HG03457 (cell line): ENCODE data around the gene TSHZ3.

Experiments
- ATAC-seq: cut with Tn5 transposase; IDR thresholded peaks from one replicate; pipeline ENCODE4 v1.9.1; 2021; ENCODE audit warnings: moderate number of reproducible peaks; ENCODE audit not compliant: unreplicated experiment

Gene TSHZ3

DNA sequence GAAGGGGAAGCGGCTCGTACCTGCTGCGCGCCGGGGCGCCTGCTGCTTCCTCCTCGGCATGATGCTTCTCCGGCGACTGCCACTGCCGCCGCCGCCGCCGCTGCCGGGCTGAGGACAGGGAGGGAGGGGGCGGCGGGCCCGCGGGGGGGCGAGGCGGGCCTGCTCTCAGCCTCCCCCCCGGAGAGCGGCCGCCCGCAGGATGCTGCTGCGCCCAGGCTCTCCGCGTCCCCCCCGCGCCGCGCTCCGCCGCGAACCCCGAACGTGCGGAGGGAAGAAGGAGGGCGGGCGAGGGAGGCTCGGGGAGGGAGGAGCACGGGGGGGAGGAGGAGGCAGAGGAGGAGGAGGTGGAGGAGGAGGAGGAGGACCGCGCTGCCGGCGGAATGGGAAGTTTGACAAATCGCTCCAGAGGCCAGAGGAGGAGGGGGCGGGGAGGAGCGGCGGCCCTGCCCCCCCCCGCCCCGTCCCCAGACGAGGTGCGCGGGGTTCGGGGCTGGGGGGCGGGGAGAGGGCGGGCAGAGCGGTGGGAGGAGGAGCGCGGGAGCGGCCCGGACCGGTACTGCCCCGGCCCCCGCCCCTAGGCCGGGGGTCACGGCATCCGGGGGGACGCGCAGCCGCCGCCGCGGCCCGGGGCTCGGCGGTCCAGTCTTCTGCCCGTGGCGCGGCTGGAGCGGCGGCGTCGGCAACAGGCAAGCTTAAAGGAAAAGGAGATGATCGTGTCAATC, at the start of gene TSHZ3:
Gene TSHZ3 (minus strand): TSS at position 277 of the 722 bp plus-strand sequence. CDS start 217 bp downstream, at position 60.
- ATAC-seq, result no peak

GRCh38 chr19:31397308-31397707, 48.1 kb upstream of the TSHZ3 start:
- ATAC-seq, result no peak

GRCh38 chr19:31392464-31392863, 43.2 kb upstream of the TSHZ3 start:
- ATAC-seq, result no peak

DNA sequence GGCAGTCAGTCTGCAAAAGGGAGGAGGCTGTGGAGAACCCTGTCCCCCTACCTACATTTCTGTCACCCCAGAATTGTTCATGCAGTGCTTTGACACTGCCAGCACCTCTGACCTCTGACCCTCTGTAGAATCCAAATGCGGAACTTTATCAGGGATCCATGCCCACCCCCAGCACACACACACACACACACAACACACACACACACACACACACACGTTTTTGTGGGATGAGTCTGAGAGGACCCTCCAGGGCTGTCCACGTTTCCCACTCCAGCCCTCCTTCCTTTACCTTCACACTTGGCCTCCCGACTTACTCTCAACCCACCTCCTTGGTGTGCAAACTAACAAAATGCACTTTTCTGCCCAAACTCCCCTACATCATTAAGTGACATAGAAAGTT, 42.3 kb upstream of the TSHZ3 start:
- ATAC-seq, result no peak

GRCh38 chr19:31390711-31391110, 41.5 kb upstream of the TSHZ3 start:
- no peak for ATAC-seq

- ATAC-seq, result no peak
Measured at GRCh38 chr19:31389874-31390273, 40.6 kb upstream of the TSHZ3 start.

GRCh38 chr19:31387717-31388301, 38.6 kb upstream of the TSHZ3 start:
- ATAC-seq, result no peak

- no peak for ATAC-seq
Measured at GRCh38 chr19:31386806-31387205, 37.6 kb upstream of the TSHZ3 start.

DNA sequence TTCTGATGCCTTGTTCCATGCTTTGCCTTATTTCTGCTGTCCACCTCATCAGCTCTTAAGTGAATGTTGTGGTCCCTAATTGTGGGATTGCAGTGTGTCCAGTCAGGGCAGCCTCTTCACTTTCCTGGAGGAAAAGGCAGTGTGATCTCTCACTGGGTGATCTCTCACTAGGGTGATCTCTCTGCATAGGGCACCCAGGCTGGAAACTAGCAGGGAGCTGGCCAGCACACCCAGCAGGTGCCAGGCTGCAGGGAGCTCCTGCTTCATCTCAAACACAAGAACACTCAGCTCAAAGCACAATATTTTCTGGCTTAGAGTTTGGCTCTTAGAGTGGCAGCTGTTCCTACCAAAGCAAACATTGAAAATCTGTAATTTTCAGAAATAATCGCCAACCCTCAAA, 36.5 kb upstream of the TSHZ3 start:
- ATAC-seq, result no peak

GRCh38 chr19:31383553-31383952, 34.3 kb upstream of the TSHZ3 start:
- no peak for ATAC-seq

DNA sequence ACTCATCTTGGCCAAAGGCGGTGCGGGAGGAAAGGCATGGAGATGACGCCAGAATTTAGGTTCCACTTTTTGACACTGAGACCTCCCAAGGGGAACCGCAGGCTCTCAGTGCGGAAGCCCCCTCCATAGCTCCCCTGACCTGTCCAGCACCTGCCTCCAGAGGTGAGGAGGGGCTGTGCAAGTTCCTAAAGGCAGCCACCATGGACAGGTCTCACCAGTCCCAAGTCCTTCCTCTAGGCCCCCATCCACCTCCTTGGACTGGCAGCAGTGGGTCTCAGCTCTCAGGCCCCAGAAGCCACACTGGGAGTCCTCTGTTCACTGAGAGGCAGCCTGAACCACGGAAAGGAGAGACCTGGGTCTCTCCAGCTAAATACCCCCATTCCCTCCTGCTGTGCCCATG, 31.6 kb upstream of the TSHZ3 start:
- no peak for ATAC-seq

GRCh38 chr19:31378404-31378803, 29.2 kb upstream of the TSHZ3 start:
- no peak for ATAC-seq

DNA sequence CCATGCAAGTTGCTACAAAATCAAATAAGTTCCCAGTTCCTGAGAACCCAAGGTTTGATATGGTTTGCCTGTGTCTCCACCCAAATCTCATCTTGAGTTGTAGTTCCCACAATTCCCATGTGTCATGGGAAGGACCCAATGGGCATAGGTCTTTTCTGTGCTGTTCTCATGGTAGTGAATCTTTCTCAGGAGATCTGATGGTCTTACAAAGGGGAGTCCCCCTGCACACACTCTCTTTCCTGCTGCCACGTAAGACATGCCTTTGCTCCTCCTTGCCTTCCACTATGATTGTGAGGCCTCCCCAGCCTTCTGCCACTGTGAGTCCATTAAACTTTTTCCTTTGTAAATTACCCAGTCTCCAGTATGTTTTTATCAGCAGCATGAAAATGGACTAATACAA, 28.5 kb upstream of the TSHZ3 start:
- ATAC-seq, result no peak

GRCh38 chr19:31372246-31372781, 23.1 kb upstream of the TSHZ3 start:
- ATAC-seq, result no peak

DNA sequence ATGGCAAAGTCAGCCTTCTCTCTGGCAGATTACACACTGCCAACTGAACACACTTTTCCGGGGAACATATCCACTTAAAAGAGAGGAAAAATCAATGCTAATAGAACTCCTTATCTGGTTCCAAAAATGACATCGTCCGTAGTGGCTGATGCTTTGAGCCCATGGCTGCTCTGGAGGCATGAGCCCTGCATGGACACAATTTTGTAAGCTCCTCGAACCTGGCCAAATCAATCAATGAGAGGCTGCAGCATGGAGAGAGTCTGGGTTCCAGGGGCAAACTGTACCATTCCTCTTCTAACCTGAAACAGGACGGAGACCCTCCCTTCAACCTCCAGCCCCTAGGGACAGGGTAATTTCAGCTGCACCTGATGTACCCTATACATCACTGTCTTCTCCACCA, 21.0 kb upstream of the TSHZ3 start:
- no peak for ATAC-seq

DNA sequence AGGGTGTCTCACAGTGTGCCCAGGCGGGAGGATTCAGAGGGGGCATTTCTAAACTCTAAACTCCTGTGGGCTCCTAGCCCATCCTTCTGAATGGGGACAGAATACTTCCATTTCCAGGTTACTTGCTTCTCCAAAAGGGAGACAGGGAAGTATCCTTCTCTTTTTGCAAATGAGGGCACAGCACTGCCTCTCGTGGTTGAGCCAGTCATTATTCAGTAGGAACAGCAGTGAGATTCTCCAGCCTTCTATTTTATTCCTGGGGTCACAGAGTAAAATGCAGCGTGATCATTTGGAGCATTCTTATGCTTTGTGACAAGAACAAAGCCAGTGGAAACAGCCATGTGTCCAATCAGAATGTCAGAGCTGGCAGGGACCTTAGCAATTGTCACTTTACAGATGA, 15.7 kb upstream of the TSHZ3 start:
- ATAC-seq, result no peak

DNA sequence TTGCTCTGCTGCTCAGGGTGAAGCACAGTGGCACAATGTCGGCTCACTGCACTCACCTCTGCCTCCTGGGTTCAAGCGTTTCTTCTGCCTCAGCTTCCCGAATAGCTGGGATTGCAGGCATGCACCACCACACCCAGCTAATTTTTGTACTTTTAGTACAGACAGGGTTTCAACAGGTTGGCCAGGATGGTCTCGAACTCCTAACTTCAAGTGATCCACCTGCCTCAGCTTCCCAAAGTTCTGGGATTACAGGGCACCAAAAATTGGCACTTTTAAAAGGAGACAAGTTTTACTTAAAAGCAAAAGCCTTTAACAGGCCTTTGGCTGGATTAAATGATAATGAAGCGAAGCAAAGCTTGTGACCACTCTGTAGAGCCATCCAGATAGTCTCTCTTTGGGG, 12.5 kb upstream of the TSHZ3 start:
- no peak for ATAC-seq

- no peak for ATAC-seq
Measured at GRCh38 chr19:31357315-31357673, 8.1 kb upstream of the TSHZ3 start.

GRCh38 chr19:31356587-31357314, 7.5 kb upstream of the TSHZ3 start:
- no peak for ATAC-seq

GRCh38 chr19:31355665-31356289, 6.5 kb upstream of the TSHZ3 start:
- ATAC-seq, result no peak

- ATAC-seq, result no peak
Measured at GRCh38 chr19:31354799-31355664, 5.8 kb upstream of the TSHZ3 start.
